Activated CD4-positive, CD25-positive, alpha-beta regulatory T cell treated with anti-CD3 and anti-CD28 coated beads, Interleukin-2, amount 50 U/mL, for 72 hours (primary cell): ENCODE results near the gene JAG2.

ENCODE experiments used
- DNase-seq: peaks from one replicate; pipeline ENCODE4 v3.0.0; 2021

JAG2 gene

DNA sequence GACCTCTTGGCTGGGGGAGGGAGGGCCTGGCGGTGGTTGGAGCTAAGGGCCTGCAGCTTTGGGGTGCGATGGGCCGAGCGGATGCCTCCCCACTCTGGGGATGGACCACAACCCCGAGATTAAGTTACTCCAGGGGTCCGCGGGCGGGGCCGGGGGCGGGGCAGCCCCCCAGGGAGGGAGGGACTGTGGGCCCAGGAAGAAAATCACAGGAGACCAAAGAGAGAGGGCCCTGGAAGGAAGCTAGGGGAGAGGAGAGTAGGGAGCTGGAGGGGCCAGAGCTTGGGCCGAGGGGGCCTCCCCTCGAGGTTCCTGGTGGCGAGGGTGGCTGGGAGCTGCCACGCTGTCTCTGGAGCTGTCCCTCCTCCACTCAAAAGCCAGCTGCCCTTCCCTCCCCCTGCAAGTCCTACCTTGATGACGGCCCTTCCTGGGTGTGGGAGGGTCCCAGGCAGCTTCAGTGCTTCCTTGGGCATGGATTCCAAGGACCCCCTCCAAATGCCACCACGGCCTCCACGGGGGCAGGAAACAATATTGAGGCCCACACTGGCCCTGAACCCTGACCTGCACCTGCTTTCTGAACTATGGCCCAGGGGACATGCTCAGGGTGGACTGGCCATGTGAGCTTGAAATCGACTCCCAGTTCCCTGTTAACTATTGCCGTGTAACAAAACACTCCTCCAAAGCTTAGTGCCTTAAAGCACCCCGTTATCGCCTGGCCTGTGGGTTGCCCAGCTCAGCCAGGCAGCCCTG, 13.1 kb upstream of the JAG2 start:
- no peak for DNase-seq

DNA sequence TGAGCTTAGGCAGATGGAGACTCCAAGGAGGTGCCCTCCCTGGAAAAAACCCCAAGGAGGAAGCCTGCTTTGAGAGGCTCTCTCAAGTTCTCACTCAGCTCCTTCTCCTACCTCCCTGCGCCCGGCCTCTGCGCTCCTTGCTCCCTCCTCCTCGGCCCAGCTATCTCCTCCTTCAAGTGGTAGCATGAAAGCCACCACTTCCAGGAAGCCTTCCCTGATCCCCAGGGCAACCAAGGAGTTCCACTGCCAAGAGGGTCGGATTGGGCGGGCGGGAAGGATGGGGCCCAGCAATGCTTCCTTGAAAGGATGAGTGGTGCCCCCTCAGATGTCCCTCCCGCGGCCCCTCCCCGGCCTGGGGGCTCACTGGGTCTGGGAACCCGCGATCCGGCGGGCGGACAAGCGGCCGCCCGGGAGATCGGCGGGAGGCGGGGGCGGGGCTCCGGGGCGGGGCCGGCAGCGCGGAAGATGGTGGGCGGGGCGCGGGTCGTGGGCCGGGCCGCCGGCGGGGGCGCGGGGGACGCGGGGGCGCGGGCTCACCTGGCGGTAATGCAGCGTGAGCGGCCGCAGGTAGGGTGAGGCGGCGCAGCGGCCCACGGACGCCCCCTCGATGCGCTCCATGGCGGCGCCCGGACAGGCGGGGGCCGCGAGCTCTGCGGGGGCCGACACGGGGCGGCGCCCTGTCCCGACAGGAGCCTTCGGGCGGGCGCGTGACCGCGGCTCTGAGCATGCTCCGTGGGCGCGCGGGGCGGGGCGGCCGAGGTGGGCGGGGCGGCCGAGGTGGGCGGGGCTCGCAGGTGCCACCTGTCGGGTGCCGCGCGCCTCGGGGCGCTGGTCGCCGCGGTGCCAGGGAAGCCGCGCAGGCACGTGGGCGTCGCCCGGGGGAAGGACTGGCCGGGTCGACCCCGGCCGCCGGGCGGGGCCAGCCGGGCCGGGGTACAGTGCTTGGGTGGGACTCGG, 12.3 kb upstream of the JAG2 start, which contains the start of gene NUDT14:
TSS of gene NUDT14 (minus strand) at position 721 of the 957 bp plus-strand sequence. CDS start at position 618, 103 bp downstream.
- peak; percentile 83 for DNase-seq

DNA sequence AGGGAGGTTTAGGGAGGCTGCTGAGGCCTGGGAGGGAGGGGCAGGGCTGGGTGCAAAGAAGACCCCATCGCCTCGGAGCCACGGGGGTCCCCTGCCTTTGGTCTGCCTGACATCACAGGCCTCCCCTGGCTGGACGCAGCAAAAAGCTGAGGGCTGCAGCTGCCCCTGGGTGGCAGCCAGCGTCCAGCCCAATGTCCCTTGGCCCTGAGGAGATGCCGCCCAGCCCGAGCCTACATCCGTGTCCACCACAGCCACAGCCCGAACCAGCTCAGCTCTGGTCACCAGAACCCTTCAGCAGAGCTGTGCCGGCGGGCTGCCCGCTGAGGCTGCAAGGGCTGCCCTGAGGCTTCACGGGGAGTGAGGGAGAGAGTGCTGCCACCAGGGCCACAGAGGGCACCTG, 10.6 kb upstream of the JAG2 start:
- no peak for DNase-seq

DNA sequence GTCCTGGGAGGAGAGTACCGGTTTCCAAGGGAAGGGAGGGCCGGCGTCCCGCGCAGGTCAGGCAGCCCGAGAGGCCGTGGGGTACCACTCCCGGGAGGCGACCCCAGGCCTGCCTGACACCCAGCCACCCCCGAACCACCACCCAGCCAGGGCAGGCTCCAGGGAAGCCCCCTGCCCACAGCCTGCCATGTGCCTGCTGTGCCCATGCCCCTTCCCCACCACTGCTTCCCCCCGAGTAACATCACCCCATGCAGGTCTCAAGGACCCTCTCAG, 10.2 kb upstream of the JAG2 start:
- DNase-seq: no peak

DNA sequence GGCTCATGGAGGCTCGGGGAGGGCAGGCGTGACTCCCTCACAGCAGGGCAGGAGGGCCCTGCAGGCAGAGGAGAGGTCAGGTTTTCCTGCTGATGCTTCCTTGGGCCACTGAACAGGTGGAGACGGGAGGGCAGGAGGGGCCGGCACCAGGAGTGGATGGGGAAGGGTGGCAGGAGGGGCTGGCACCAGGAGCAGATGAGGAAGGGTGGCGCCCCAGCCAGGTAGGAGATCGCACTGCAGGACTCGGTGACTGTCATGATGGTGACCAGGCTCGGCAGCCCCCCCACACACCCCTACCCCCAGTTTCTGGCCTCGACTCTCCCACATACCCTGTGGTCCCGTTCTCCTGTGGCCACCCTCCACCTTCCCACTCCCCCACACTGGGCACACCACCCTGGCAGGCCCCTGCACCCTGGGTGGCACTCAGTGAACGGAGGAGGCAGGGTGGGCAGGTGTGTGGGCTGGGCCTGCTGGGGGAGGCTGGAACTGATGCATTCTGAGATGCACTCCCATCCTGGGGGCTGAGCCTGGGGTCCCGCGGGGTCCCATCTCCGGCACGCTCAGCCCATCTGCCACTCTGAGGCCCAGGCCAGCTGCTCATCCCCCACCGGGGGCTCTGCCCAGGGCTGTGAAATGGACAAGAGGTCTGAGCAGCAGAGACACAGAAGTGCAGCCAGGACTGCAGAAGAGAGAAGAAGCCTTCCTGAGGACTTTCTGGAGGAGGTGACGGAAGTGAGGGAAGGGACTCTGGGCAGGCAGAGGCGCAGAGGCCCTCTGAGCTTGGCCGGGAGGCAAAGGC, 9.7 kb upstream of the JAG2 start:
- no peak for DNase-seq

DNA sequence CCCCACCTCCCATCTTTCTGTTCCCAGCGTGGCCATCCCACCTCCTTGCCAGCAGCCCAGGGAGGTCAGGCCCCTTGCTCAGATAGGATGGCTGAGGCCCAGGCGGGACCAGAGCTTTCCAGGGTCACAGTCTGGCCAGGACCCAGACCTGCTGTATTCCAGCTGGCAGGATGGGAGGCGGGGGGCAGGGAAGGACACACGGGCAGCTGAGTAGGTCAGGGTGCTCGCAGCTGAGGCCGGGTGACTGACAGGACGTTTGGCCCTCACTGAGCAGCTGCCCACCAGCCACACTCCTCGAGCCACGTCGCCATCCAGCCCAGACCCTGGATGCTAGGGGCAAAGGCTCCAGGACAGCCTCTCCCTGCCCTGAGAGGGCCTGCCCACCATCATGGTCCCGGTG, 8.5 kb upstream of the JAG2 start:
- no peak for DNase-seq

DNA sequence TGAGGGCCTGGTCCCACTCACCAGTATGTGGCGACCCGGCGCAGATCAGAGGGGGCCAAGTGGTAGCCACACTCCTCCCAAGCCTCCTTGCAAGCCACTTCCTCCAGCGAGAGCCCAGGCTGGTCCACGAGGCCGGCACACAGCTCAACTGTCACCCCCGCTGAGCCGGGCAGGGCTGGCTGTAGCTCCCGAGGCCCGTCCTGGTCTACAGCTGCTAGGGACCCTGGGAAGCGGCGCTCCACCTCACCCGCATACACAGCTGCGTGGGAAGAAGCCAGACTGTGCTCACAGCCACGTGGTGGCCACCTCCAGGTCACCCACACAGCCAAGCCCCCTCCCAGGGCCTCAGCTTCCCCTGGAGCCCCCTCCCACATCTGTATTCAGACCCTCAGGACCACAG, 7.9 kb upstream of the JAG2 start:
- no peak for DNase-seq

DNA sequence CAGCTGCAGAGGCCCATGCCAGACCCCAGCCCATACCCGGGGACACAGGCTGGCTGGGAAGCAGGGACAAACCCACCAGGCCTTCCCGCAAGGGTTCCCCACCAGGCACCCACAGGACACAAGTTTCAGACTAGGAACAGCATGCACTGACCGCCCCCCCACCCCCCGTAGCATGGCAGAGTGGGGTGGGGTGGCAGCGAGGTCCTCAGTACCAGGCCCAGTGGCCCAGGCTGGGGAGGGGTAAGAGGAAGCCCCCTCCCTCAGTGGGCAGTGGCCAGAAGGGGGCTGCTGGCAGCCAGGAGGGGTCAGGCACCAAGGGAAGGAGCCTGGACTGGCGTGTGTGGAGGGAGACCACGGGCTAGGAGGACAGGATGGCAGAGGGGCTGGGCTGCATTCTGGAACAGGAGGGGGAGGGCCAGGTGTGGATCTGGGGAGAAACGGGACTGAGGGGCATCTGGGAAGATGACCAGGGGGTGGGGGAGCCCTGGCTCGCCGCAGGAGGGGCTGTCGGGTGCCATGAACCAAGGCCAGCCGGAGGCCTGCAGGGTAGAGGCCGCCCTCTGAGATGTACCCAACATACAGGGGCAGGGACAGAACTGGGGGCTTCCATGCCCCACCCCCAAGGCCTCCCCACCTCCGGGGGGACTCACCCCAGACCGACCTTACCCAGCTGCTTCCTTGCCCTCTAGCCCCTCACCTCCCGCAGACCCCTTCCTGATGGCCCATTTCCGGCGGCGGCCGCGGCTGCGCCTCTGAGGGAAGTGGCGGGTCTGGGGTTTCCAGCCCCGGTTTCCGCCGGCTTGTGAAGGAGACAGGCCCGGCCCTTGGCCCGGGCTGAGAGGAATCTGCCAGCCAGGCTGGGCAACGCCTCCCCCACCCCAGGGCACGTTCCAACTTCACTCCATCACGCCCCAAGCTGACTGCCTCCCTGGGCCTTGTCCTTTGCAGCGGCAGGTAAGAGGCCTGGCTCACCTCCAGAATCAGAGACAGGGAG, 5.6 kb upstream of the JAG2 start:
- DNase-seq: no peak

DNA sequence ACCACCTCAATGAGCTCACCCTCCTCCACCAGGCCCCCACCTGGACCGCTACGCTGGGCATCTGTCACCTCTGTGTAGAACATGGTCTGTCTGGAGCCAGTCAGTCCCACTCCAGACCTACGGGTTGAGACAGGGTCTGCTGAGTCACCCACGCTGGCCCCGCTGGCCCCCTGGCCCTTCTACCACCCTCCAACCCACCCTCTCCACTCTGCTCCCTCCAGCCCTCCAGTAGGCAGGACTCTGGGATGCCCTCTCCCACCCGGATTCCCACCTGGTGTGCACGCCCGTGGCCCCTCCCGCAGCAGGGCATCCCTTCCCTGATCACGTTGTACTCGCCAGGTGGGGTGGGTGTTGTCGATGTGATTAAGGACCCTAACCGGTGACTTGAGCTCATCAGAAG, 4.6 kb upstream of the JAG2 start:
- no peak for DNase-seq

DNA sequence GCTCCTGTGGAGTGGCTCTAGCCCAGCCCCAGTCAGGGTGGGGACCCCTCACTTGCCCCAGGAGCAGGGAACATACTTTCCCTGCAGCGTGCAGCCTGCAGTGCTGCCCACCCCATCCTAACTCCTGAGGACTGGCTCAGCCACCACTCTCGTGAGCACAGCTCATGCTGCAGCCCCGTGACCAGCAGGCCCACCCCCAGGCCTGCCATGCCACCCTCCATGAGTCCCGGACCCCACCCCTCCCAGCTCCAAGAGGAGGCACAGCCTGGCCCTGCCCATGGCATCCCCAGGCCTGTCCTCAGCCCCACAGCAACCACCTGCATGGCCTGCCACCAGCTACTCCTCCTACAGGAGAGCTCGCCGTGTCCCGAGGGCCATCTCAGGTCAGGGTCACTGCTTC, 3.9 kb upstream of the JAG2 start:
- no peak for DNase-seq

DNA sequence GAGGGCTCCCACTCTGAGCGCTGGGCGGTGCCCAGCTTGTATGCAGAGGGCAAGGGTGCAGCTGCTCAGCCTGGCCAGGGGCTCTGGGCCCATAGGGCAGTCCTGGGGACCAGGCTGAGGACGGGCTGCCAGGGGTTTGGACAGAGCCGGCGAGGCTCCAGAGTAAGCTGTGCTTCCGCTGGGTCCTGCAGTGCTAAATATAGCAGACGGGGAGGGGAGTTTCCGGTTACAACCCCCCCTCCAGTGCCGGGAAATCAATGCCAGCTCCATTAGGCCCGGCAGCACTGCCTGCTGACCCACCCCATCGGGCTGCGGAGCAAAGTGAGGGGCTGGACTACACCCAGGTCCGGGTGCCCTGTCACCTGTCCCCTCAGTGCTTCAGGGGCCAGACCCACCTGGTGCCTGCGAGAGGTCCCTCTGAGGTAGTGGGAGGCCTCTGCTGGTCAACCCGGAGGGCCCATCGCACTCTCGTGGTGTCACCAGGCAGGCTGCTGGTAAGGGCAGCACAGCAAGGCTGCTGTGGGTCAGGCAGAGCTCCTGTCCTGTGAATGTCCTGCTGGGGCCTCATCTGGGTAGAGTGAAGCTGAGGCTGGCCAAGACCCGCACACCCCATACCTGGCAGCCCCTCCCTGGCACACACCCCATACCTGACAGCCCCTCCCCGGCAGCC, 2.6 kb upstream of the JAG2 start:
- DNase-seq: no peak

DNA sequence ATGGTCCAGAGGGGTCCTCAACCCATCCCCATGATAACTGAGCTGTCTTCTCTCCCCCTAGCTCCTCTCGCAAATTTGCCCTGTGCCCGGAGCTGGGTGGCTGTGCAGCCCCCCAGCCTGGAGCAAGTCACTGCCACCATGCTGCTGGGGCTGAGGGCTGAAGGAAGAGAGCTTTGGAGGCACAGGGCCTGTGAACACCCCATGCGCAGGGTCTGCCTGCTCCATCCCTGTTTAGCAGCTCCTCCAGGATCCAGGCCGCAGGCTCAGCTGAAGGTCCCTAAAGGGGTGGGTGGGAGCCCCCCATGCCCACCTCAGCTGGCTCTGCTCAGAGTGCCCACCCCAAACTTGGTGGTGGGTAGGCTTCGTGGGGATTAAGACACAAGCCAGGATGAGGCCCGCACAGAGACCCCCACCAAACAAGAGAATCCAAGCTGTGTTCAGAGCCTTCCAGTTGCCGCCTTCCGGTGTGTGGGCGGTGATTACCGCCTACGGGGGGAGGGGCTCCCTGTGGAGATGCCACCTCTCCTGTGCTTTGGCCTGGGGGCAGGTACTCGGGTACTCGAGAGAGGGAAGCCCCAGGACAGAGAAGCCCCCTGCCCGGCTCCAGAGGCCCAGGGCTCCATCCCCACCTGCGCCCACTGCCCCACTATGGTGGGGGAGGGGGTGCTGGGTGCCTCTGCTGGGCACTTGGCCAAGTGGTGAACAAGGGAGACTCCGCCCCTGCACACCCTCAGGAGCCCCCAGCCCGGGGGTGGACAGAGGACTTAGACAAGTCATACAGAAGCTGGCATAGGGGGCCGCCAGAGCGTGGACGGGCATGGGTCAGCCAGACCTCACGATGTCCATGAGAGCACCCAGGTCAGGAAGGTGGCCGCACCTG, 1.4 kb upstream of the JAG2 start:
- no peak for DNase-seq

DNA sequence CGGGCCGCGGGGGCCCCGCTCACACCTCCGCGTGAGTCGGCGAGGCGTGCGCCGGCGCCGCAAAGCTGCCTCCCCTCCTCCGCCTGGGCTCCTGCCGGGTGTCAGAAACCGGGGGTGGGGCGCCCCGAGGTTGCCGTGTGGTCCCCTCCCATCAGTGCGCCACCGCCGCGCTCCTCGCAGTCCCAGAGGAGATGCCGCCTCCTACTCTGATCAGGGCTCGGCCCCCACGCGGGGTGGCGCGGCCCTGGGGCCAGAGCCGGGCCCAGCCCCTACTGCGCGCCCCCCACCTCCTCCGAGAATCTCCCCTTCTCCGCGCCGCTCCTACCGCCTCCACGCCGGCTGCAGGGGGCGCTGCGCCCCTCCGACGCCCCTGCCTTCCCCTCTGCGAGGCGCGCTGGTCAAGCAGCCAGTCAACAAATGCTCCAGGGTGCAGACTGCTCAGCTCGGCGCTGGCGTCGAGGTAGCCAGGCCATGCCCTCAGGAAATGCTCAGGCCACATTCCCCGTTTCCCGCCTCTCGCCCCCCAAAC, 467 bp upstream of the JAG2 start:
- DNase-seq: no peak

DNA sequence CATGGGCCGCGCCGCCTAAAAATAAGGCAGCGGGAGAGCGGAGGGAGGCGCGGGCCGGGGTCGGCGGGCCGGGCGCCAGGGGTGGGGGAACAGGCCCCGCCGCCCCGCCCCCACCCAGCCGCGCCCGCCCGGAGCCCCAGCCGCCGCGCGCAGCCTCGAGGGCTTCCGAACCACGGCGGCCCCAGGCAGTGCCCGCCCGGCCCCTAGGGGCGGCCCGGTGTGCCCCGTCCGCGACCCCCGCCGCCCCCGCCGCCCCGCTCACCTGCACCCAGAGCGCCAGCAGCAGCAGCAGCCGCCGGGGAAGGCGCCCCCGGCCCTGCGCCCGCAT, 519 bp downstream of the JAG2 start:
- no peak for DNase-seq

DNA sequence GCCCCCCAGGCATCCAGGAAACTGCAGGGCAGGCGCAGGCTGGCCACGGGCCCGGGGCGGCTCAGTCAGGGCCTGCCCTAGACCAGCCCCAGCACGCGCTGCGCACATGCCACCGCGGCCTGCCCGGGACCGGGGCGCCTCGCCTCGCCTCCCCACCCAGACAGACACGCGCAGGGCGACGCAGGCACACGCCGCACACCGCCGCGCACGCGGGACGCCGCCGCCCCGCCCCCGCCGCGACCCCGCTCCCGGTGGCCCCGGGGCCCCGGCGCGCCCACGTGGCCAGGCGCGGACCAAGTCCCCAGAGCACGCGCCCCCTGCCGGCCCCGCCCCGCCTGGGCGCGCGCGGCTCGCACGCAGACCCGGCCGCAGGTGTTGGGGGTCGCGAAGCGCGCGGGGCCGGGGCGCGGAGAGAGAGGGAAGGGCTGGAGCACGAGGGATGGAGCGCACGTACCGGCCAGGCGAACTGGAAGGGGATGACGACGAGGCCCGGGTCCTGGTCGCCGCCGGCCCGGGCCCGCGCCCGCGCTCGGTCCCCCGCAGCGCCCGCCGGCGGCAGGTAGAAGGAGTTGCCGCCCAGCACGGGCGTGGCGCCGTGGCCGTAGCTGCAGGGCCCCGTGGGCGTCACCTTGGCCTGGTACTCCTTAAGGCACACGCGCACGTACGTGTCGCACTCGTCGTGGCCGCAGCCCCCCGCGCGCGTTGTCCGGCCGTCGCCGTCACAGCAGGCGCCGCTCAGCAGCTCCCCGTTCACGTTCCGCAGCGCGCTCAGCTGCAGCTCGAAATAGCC, 1.1 kb downstream of the JAG2 start:
- DNase-seq: no peak

DNA sequence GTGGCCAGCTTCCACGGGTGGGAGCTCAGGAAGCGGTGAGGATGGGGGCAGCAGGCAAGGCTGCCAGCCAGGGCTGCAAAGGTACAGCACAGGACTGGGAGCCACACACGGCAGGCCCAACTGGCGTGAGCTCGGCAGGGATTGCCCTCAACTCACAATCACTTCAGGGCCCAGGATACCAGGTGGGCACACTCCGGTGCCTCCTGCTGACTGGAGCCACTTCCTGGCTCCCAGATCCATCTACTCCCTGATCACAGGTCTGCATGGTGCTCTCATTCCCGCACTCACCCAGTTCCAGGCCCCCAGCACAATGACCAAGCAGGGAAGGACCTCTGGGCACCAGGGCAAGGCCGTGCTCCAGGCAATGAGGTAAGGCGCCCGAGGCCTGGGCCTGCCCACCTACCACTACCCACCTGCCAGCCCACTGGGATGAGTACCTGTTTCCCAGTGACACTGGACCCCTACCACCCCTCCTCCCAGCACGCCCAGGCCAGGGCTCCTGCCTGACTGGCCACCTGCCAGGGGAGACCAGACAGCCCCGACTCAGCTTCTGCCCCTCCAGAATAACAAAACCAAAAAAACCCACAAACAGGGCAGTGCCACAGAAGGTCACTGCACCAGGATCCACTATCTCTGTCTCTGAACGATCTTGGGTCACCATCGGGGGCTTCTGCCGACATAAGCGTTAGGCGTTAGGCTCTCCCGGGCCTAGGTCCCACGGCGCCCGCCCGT, 1.8 kb downstream of the JAG2 start:
- DNase-seq: no peak

DNA sequence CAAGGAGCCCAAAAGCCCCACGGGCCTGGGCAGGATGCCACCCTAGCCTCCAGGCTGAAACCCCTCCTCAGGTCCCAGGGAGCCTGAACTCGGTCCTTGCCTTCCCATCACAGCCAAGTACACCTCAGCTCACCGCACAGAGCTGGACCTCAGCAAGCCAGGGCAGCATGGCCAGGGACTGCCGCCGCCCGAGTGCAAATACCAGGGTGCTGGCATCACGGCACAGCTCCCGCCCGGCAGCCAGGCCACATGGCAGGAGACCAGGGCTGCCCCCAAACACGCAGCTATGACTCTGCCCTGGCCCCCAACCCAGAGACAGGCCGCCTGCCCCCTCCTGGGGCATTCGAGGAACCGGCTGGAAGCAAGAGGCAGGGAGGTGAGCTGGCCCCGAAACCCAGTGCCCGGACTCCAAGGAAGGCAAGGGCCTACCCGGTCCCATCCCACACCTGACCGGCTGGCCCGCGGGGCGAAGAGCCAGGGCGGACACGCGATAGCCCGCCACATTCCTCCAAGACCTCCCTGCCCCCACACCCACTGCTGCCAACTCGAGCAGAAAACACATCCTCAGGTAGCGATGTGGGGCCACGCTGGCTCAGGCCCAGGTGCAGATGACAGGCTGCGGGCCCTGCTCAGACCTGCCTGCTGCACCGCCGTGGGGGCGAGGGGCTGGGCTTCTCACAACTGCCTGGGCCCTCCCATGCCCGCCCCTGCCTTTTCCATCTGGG, 2.7 kb downstream of the JAG2 start:
- DNase-seq: no peak

DNA sequence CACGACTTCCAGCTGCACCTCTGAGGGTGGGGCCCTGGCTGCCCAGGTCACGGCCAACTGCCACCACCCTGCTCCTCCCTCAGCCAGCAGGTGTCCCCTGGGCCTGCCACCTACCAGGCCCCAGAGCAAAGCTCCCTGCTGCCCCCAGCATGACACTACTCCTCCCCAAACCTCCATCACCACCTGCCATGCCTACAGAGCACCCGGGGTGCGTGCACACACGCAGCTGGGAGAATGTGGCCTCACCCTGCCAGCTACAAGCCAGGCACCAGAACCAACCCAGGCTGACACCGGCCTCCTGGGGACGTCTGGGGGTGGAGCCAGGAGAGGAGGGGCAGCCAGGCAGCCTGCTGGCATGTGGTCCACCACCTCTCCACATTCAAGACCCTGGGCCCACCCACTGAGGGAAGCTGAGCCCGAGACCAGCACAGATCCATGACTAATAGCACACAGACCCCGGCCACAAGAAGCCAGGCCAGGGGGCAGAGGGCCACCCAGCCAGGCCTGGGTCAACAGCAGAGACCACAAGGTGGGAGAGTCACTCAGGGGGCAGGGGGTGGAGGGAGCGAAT, 3.4 kb downstream of the JAG2 start:
- no peak for DNase-seq
